Body of pancreas (tissue), 4 donors: ENCODE data around the gene FBLN1. TPM values are rescaled to one million over a fixed set of nuclear protein-coding genes. Genes with fewer than 3 reads are reported as not detected.

Experiments used
- ATAC-seq: fragments of 150-250 bp; one replicate; pipeline ENCODE4 v1.9.1; 2016
- DNase-seq, 4 donors: peaks; one replicate each; pipeline ENCODE4 v3.0.0-alpha.2; 2019
- H3K27ac ChIP-seq, 4 donors: fragments of 200-600 bp; sonication (generic); 1 replicate in 3 of 4; 2 replicates in 1 of 4; pipeline versions ENCODE4 v1.5.1 to v1.6.1; 2016 to 2019; ENCODE audit warnings: mild to moderate bottlenecking in 1 of 4, mixed read lengths in 1 of 4, moderate library complexity in 1 of 4
- H3K27me3 ChIP-seq, 2 donors: fragments of 200-600 bp; sonication (generic); one replicate each; pipeline ENCODE4 v1.6.0; 2016; ENCODE audit warnings: mild to moderate bottlenecking in 1 of 2
- H3K36me3 ChIP-seq, 2 donors: fragments of 200-600 bp; sonication (generic); replicated peaks in 1 of 2; 2 replicates each; pipeline ENCODE4 v1.5.1; 2016; ENCODE audit warnings: low read depth in 2 of 2; ENCODE audit not compliant: insufficient read depth in 1 of 2
- H3K4me1 ChIP-seq: fragments of 200-600 bp; sonication (generic); one replicate; pipeline ENCODE4 v1.6.0; 2016
- H3K4me3 ChIP-seq, 2 donors: fragments of 200-600 bp; sonication (generic); 1 replicate in 1 of 2; 2 replicates in 1 of 2; pipeline ENCODE4 v1.5.1; 2016 to 2019
- H3K9me3 ChIP-seq, 3 donors: fragments of 200-600 bp; sonication (generic); 1 replicate in 2 of 3; 2 replicates in 1 of 3; pipeline ENCODE4 v1.5.1; 2016
- CTCF ChIP-seq, 7 experiments: fragments of 450-650 bp in 4 of 7; fragments of 200-600 bp in 3 of 7; sonication (generic) in 3 of 7; IDR thresholded peaks; one replicate each; pipeline ENCODE4 v1.5.1; 2016 to 2019; ENCODE audit warnings: antibody characterized with exemption in 7 of 7
- POLR2A ChIP-seq, 3 donors: fragments of 450-650 bp; IDR thresholded peaks; one replicate each; pipeline ENCODE4 v1.6.1; 2016; ENCODE audit warnings: antibody characterized with exemption in 3 of 3, mild to moderate bottlenecking in 2 of 3
- WGBS, 2 donors: methylation state at CpG; one replicate each; pipeline ENCODE4 v1.1.5; 2017; 5-methylcytosine and 5-hydroxymethylcytosine counted together
- intact Hi-C: fragments of 100-400 bp; cut with DNase I; formaldehyde crosslinking; loops from one replicate; pipeline ENCODE4 v1.15.1; 2023
- total RNA-seq, 2 donors: library from RNA; depleted of rRNA; stranded (reverse); fragments of >200 nt; gene quantifications; one replicate each; pipeline ENCODE4 v1.1.0, GENCODE V29; 2016

FBLN1 gene
- total RNA-seq, 2 donors from 2014 or later: 97.0 to 119 TPM

GRCh38 chr22:45477366-45478107 is 25.1 kb upstream of the FBLN1 start:
- Histone ChIP-seq H3K9me3 (no peaks in the 10 kb centered on the region), H3K4me3 (no peak overlapping the region), H3K36me3 (no peaks in the 10 kb centered on the region), H3K27ac (no peak overlapping the region), H3K27me3 (no peaks in the 10 kb centered on the region), H3K4me1 (no peaks in the 10 kb centered on the region)
- 72 to 73% methylated on average over 7 of the region's 7 CpGs for WGBS, 2 donors
- no peak for DNase-seq
- ATAC-seq: no peak
- no peak for TF ChIP-seq POLR2A (IDR thresholded peaks at IDR 0.05)
- no peak for TF ChIP-seq CTCF (IDR thresholded peaks at IDR 0.05)
- intact Hi-C loops: no loop called here

- Histone ChIP-seq H3K4me1 (no peaks in the 10 kb centered on the region), H3K36me3 (no peaks in the 10 kb centered on the region), H3K27me3 (no peaks in the 10 kb centered on the region), H3K27ac (no peak overlapping the region), H3K9me3 (no peaks in the 10 kb centered on the region), H3K4me3 (no peak overlapping the region)
- intact Hi-C loops: no loop called here
- no peak for TF ChIP-seq POLR2A (IDR thresholded peaks at IDR 0.05)
- no peak for TF ChIP-seq CTCF (IDR thresholded peaks at IDR 0.05)
- DNase-seq (no peak), ATAC-seq (no peak)
- WGBS, 2 donors: 76 to 77% methylated on average over 11 of the region's 11 CpGs
Measured at GRCh38 chr22:45478108-45478771, 24.4 kb upstream of the FBLN1 start.

- Histone ChIP-seq H3K36me3 (no peaks in the 10 kb centered on the region), H3K27ac (no peak overlapping the region), H3K9me3 (no peaks in the 10 kb centered on the region), H3K27me3 (no peaks in the 10 kb centered on the region), H3K4me1 (no peaks in the 10 kb centered on the region), H3K4me3 (no peak overlapping the region)
- intact Hi-C loops: no loop called here
- TF ChIP-seq POLR2A (IDR thresholded peaks at IDR 0.05): no peak
- TF ChIP-seq CTCF (IDR thresholded peaks at IDR 0.05): no peak
- 45 to 59% methylated on average over 3 of the region's 3 CpGs for WGBS, 2 donors
- DNase-seq (no peak), ATAC-seq (no peak)
Measured at GRCh38 chr22:45480717-45481116, 22.0 kb upstream of the FBLN1 start.

- Histone ChIP-seq H3K9me3 (no peaks in the 10 kb centered on the region), H3K27ac (no peak overlapping the region), H3K4me3 (no peak overlapping the region), H3K36me3 (no peaks in the 10 kb centered on the region), H3K27me3 (no peaks in the 10 kb centered on the region), H3K4me1 (no peaks in the 10 kb centered on the region)
- no peak for TF ChIP-seq POLR2A (IDR thresholded peaks at IDR 0.05)
- no peak for TF ChIP-seq CTCF (IDR thresholded peaks at IDR 0.05)
- intact Hi-C loops: no loop called here
- ATAC-seq: no peak
- 59 to 62% methylated on average over 5 of the region's 5 CpGs for WGBS, 2 donors
- no peak for DNase-seq
Measured at GRCh38 chr22:45481661-45482060, 21.0 kb upstream of the FBLN1 start.
